ENCODE measurements around the gene PRPF19.

The PRPF19 gene

GRCh38 chr11:60872961-60873524 is 33.3 kb downstream of the PRPF19 start:
- DNase-seq = peak; percentile 82

GRCh38 chr11:60872124-60872960 is 34.0 kb downstream of the PRPF19 start:
- DNase-seq = peak; percentile 55

- peak; percentile 21 for DNase-seq
These were observed 34.9 kb downstream of the PRPF19 start for GRCh38 chr11:60871378-60872061.

- no peak for DNase-seq
These were observed 35.5 kb downstream of the PRPF19 start for GRCh38 chr11:60870733-60871377.

GRCh38 chr11:60870276-60870675 is 36.1 kb downstream of the PRPF19 start:
- DNase-seq = no peak

- DNase-seq = no peak
These were observed 36.9 kb downstream of the PRPF19 start for GRCh38 chr11:60869451-60869825.

GRCh38 chr11:60868682-60869450 is 37.5 kb downstream of the PRPF19 start:
- no peak for DNase-seq

- DNase-seq = no peak
These were observed 38.3 kb downstream of the PRPF19 start for GRCh38 chr11:60867871-60868681.

- no peak for DNase-seq
These were observed 39.2 kb downstream of the PRPF19 start, which contains the start of gene ZP1 for GRCh38 chr11:60866911-60867870. ZP1 (plus strand) TSS chr11:60867542; CDS start chr11:60867562, 20 bp downstream.

- DNase-seq = no peak
These were observed 41.4 kb downstream of the PRPF19 start for GRCh38 chr11:60864856-60865513.

GRCh38 chr11:60863550-60864521 is 42.5 kb downstream of the PRPF19 start:
- no peak for DNase-seq

GRCh38 chr11:60862171-60862570 is 44.2 kb downstream of the PRPF19 start:
- DNase-seq = no peak

- DNase-seq = no peak
These were observed 45.4 kb downstream of the PRPF19 start for GRCh38 chr11:60860943-60861342.

- no peak for DNase-seq
These were observed 46.7 kb downstream of the PRPF19 start for GRCh38 chr11:60859616-60860250.

- no peak for DNase-seq
These were observed 47.5 kb downstream of the PRPF19 start for GRCh38 chr11:60858731-60859464.

GRCh38 chr11:60858236-60858635 is 48.1 kb downstream of the PRPF19 start:
- DNase-seq = no peak
